Upper lobe of left lung (tissue), 4 donors: Measurements from ENCODE around the gene SPEN.

Source experiments
- POLR2A ChIP-seq, 4 donors: fragments of 450-650 bp; IDR thresholded peaks; one replicate each; pipeline ENCODE4 v1.5.1; 2016 to 2017; ENCODE audit warnings: antibody characterized with exemption in 4 of 4, mild to moderate bottlenecking in 2 of 4
- TF ChIP-seq, protein P1 (sequence below), 6 experiments: fragments of 450-650 bp in 4 of 6; fragments of 200-600 bp in 2 of 6; sonication (generic) in 2 of 6; IDR thresholded peaks; one replicate each; pipeline ENCODE4 v1.5.1; 2016 to 2019; ENCODE audit warnings: antibody characterized with exemption in 6 of 6

DNA sequence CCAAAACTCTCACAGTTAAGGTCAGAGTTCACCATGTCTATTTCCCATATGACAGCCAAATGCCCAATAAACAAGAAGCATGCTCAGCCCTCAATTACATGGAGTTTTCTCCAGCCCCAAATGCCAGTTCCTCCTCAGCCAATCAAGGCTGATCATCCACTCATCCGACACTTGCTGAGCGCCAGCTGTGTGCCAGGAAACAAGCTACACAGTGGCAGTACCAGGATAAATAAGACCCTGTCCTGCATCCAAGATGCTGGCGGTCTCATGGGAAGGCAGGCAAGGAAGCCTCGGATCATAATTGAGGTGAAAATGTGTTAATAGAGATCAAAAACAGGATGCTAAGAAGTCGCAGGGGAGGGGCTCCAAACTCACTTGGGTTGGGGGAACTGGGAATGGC lies 120.7 kb downstream of the SPEN start:
- TF ChIP-seq, protein P1, sequence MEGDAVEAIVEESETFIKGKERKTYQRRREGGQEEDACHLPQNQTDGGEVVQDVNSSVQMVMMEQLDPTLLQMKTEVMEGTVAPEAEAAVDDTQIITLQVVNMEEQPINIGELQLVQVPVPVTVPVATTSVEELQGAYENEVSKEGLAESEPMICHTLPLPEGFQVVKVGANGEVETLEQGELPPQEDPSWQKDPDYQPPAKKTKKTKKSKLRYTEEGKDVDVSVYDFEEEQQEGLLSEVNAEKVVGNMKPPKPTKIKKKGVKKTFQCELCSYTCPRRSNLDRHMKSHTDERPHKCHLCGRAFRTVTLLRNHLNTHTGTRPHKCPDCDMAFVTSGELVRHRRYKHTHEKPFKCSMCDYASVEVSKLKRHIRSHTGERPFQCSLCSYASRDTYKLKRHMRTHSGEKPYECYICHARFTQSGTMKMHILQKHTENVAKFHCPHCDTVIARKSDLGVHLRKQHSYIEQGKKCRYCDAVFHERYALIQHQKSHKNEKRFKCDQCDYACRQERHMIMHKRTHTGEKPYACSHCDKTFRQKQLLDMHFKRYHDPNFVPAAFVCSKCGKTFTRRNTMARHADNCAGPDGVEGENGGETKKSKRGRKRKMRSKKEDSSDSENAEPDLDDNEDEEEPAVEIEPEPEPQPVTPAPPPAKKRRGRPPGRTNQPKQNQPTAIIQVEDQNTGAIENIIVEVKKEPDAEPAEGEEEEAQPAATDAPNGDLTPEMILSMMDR (IDR thresholded peaks at IDR 0.05) = no peak
- TF ChIP-seq POLR2A (IDR thresholded peaks at IDR 0.05) = no peak
